Lung (tissue), 12 donors: ENCODE data around the gene EPB41L5. TPM values are rescaled to one million over a fixed set of nuclear protein-coding genes. Genes with fewer than 3 reads are reported as not detected.

Experiments
- ATAC-seq: fragments of 200-7000 bp; cut with Tn5 transposase; one replicate; pipeline ENCODE4 v1.9.1; 2020; ENCODE audit warnings: moderate number of reproducible peaks; ENCODE audit not compliant: insufficient read depth, low FRiP score
- DNase-seq, 3 donors: peaks; one replicate each; pipeline ENCODE4 v3.0.0-alpha.2; 2013 to 2017
- H3K27ac ChIP-seq, 2 donors: one replicate each; pipeline ENCODE4 v1.5.1; 2013; ENCODE audit warnings: mild to moderate bottlenecking in 2 of 2, moderate library complexity in 2 of 2, control low read depth in 1 of 2, inconsistent platforms in 1 of 2, low read depth in 1 of 2, low read length in 1 of 2
- H3K27me3 ChIP-seq, 3 donors: one replicate each; pipeline ENCODE4 v1.5.1; 2013; ENCODE audit warnings: low read length in 2 of 3; ENCODE audit not compliant: control insufficient read depth in 3 of 3, insufficient read depth in 3 of 3
- H3K36me3 ChIP-seq, 4 donors: one replicate each; pipeline ENCODE4 v1.5.1; 2013; ENCODE audit warnings: low read length in 4 of 4, mild to moderate bottlenecking in 1 of 4, moderate library complexity in 1 of 4; ENCODE audit not compliant: control insufficient read depth in 4 of 4, insufficient read depth in 4 of 4
- H3K4me1 ChIP-seq, 5 donors: one replicate each; pipeline ENCODE4 v1.5.1; 2013; ENCODE audit warnings: low read length in 5 of 5, mild to moderate bottlenecking in 2 of 5, moderate library complexity in 1 of 5; ENCODE audit not compliant: control insufficient read depth in 5 of 5, insufficient read depth in 5 of 5
- H3K4me3 ChIP-seq: one replicate; pipeline ENCODE4 v1.5.1; 2013; ENCODE audit warnings: mild to moderate bottlenecking, control low read depth, moderate library complexity
- H3K9ac ChIP-seq, 2 donors: one replicate each; pipeline ENCODE4 v1.5.1; 2013; ENCODE audit warnings: low read length in 2 of 2, control low read depth in 1 of 2; ENCODE audit not compliant: insufficient read depth in 1 of 2
- H3K9me3 ChIP-seq, 4 donors: one replicate each; pipeline ENCODE4 v1.5.1; 2013; ENCODE audit warnings: low read length in 3 of 4, mild to moderate bottlenecking in 1 of 4, moderate library complexity in 1 of 4; ENCODE audit not compliant: control insufficient read depth in 4 of 4, insufficient read depth in 3 of 4
- WGBS, 2 donors: extraction: QIAGEN DNeasy Blood & Tissue Kit; methylation state at CpG; one replicate each; pipeline ENCODE4 v1.1.7; 2013; 5-methylcytosine and 5-hydroxymethylcytosine counted together
- polyA plus RNA-seq, 2 donors: library from polyadenylated mRNA; stranded (reverse); fragments of 200-250 nt; gene quantifications; one replicate each; pipeline ENCODE4 v1.2.1, GENCODE V29; 2013
- total RNA-seq, 2 donors: library from RNA; depleted of rRNA in 1 of 2; stranded (reverse); fragments of >200 nt in 1 of 2; gene quantifications; one replicate each; pipeline ENCODE4 v1.2.1, GENCODE V29; 2014 to 2021
- TF ChIP-seq, protein P1 (sequence below): IDR thresholded peaks from 2 replicates; pipeline ENCODE4 v1.5.1; 2012; ENCODE audit warnings: mild to moderate bottlenecking; ENCODE audit errors: control extremely low read depth, extremely low read depth
- donor health status: control.
- donor health status: control.
- donor health status: Bipolar disorder and iron deficiency.
- donor health status: healthy.
- donor health status: DM: yes; HTN: yes; CAD: no.

Gene EPB41L5
- total and polyA plus RNA-seq, 4 donors, result 14.7 to 101 (median 31.3) TPM

DNA sequence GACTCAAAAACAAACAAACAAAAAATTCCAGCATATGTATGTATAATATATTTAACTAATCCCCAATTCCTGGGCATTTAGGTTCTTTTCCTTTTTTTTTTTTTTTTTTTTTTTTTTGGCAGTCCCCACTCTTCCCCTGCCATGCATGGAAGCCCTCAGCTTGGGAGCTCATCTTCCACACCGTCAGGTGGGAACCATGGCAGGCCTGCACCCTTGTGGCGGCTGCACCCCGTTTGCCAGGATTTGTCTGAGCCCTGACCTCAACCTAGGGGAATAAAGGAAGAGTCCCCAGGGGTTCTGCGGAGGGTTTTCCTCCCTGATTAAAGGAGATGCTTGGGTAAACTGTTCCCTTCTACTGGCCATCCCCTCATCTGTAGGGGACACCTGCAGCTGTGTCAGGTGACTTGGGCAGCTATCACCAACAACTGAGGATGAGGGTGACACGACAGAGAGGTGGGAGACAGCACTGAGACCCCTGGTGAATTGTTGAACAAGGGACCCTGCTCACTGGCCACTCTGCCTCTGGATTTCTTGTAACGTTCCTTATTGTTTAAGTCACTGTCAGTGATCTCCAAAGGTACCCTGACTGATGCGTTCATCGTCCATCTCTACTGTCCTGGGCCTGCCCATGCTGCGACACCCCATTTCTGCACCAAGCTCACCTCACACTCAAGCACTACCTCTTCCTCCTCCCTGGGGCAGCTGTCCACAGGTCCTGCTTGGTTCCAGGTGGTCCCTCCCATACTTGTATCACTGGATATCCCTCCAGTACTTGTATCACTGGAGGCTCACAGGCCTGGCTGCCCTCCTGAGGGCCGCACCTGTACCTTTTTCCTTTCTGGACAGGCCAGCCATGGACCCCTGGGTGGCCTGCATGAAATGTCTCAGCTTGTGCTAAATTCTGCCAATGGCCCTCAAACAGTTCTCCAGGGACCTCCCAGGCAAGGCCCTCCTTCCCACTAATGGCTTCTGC is 195.8 kb downstream of the EPB41L5 start:
- ATAC-seq (no peak), DNase-seq (no peak)
- TF ChIP-seq, protein P1, sequence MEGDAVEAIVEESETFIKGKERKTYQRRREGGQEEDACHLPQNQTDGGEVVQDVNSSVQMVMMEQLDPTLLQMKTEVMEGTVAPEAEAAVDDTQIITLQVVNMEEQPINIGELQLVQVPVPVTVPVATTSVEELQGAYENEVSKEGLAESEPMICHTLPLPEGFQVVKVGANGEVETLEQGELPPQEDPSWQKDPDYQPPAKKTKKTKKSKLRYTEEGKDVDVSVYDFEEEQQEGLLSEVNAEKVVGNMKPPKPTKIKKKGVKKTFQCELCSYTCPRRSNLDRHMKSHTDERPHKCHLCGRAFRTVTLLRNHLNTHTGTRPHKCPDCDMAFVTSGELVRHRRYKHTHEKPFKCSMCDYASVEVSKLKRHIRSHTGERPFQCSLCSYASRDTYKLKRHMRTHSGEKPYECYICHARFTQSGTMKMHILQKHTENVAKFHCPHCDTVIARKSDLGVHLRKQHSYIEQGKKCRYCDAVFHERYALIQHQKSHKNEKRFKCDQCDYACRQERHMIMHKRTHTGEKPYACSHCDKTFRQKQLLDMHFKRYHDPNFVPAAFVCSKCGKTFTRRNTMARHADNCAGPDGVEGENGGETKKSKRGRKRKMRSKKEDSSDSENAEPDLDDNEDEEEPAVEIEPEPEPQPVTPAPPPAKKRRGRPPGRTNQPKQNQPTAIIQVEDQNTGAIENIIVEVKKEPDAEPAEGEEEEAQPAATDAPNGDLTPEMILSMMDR, result no peak
- Histone ChIP-seq H3K9ac (no peak overlapping the region), H3K4me3 (no peak overlapping the region), H3K9me3 (no peaks in the 10 kb centered on the region), H3K27ac (no peak overlapping the region), H3K27me3 (no peaks in the 10 kb centered on the region), H3K4me1 (peaks cover 0 to 3% (median 0%) of the 10 kb centered on the region in 5 donors), H3K36me3 (no peaks in the 10 kb centered on the region)
- WGBS, 2 donors, result 94 to 95% methylated on average over 10 of the region's 10 CpGs

GRCh38 chr2:120209427-120210269 is 196.8 kb downstream of the EPB41L5 start:
- Histone ChIP-seq H3K4me1 (peaks cover 0 to 3% (median 0%) of the 10 kb centered on the region in 5 donors), H3K4me3 (no peak overlapping the region), H3K27me3 (no peaks in the 10 kb centered on the region), H3K36me3 (no peaks in the 10 kb centered on the region), H3K27ac (peak overlapping the region in 1 of 2 donors; percentile 5), H3K9me3 (no peaks in the 10 kb centered on the region), H3K9ac (no peak overlapping the region)
- TF ChIP-seq, protein P1, result no peak
- no peak for ATAC-seq
- DNase-seq, result no peak
- 56 to 65% methylated on average over 12 of the region's 12 CpGs for WGBS, 2 donors

GRCh38 chr2:120210270-120210693 is 197.4 kb downstream of the EPB41L5 start:
- Histone ChIP-seq H3K4me3 (no peak overlapping the region), H3K9ac (no peak overlapping the region), H3K36me3 (no peaks in the 10 kb centered on the region), H3K27me3 (no peaks in the 10 kb centered on the region), H3K9me3 (no peaks in the 10 kb centered on the region), H3K27ac (peak overlapping the region in 1 of 2 donors; percentile 5), H3K4me1 (peaks cover 0 to 3% (median 0%) of the 10 kb centered on the region in 5 donors)
- WGBS, 2 donors, result 21 to 31% methylated on average over 10 of the region's 10 CpGs
- no peak for DNase-seq
- TF ChIP-seq, protein P1, result no peak
- ATAC-seq, result peak; percentile 27
